HepG2 (cell line): ENCODE results near the gene OR52L1. TPM values are rescaled to one million over a fixed set of nuclear protein-coding genes. Genes with fewer than 3 reads are reported as not detected.

Source experiments
- ATAC-seq: fragments of 200-7000 bp; cut with Tn5 transposase; 3 replicates; pipeline ENCODE4 v1.9.1; 2020; ENCODE audit warnings: mild to moderate bottlenecking, moderate library complexity
- BruUV-seq: library from RNA; stranded (reverse); fragments of 400-500 nt; replicated peaks from 2 replicates; lab custom pipeline; 2021; lab: Mats Ljungman, UMichigan
- CTCF ChIA-PET: fragments of 300-600 bp; formaldehyde crosslinking; extraction: SDS; loops from one replicate; lab custom pipeline; 2021; ENCODE audit warnings: low total read pairs, inconsistent platforms, low intra/inter-chr PET ratio; lab: Yijun Ruan, JAX
- POLR2A ChIA-PET: fragments of 350-600 bp; sonication (Branson Sonifier 250); formaldehyde crosslinking; loops from one replicate; lab custom pipeline; 2020; ENCODE audit warnings: antibody characterized with exemption, inconsistent platforms; lab: Yijun Ruan, JAX
- DNase-seq: peaks from one replicate; pipeline ENCODE4 v3.0.0-alpha.2; 2015; ENCODE audit warnings: low spot score
- FAIRE-seq: peaks from 3 replicates; lab custom pipeline; 2011; peaks lifted over from hg19 to GRCh38; lab: Jason Lieb, UNC
- H2AFZ ChIP-seq: one replicate; pipeline ENCODE4 v1.6.1; 2011; ENCODE audit warnings: low read length, inconsistent platforms
- H3K27ac ChIP-seq: fragments of 300-600 bp; 3 replicates; pipeline ENCODE4 v1.8.0; 2011; ENCODE audit warnings: mixed run types, mild to moderate bottlenecking, mixed read lengths, low read length, inconsistent platforms; ENCODE audit not compliant: insufficient read depth; ENCODE audit errors: extremely low read length
- H3K27me3 ChIP-seq, 2 experiments: fragments of 200-600 bp in 1 of 2; 2 replicates in 1 of 2; 3 replicates in 1 of 2; pipeline versions ENCODE4 v1.6.0 to v1.8.0; 2011; ENCODE audit warnings: low read length in 2 of 2, mild to moderate bottlenecking in 2 of 2, moderate library complexity in 2 of 2, inconsistent platforms in 1 of 2; ENCODE audit not compliant: insufficient read depth in 2 of 2, control insufficient read depth in 1 of 2
- H3K36me3 ChIP-seq, 2 experiments: fragments of 200-600 bp in 1 of 2; replicated peaks in 1 of 2; 2 replicates in 1 of 2; 3 replicates in 1 of 2; pipeline versions ENCODE4 v1.5.1 to v1.8.0; 2011; ENCODE audit warnings: low read length in 2 of 2, inconsistent platforms in 1 of 2; ENCODE audit not compliant: insufficient read depth in 2 of 2, control insufficient read depth in 1 of 2
- H3K4me1 ChIP-seq: 2 replicates; pipeline ENCODE4 v1.5.1; 2012; ENCODE audit warnings: low read length, inconsistent platforms; ENCODE audit not compliant: insufficient read depth
- H3K4me2 ChIP-seq: 2 replicates; pipeline ENCODE4 v1.6.0; 2011; ENCODE audit warnings: low read depth, low read length, inconsistent platforms
- H3K4me3 ChIP-seq, 3 experiments: fragments of 200-600 bp in 1 of 3; sonication (generic), shearing (Covaris generic) in 1 of 3; replicated peaks in 1 of 3; 2 replicates each; pipeline ENCODE4 v1.5.1; 2011 to 2016; ENCODE audit warnings: low read length in 3 of 3, inconsistent platforms in 2 of 3, low read depth in 2 of 3, mild to moderate bottlenecking in 2 of 3, control low read depth in 1 of 3, mixed read lengths in 1 of 3; ENCODE audit not compliant: insufficient read depth in 1 of 3
- H3K79me2 ChIP-seq: one replicate; pipeline ENCODE4 v1.6.1; 2011; ENCODE audit warnings: low read length, inconsistent platforms; ENCODE audit not compliant: insufficient read depth
- H3K9ac ChIP-seq: 2 replicates; pipeline ENCODE4 v1.6.0; 2011; ENCODE audit warnings: mild to moderate bottlenecking, low read depth, low read length, inconsistent platforms; ENCODE audit not compliant: insufficient read depth
- H3K9me3 ChIP-seq: 2 replicates; pipeline ENCODE4 v1.5.1; 2012; ENCODE audit warnings: mild to moderate bottlenecking, low read length
- H4K20me1 ChIP-seq: 2 replicates; pipeline ENCODE4 v1.6.0; 2011; ENCODE audit warnings: inconsistent platforms, mild to moderate bottlenecking, low read length, moderate library complexity; ENCODE audit not compliant: insufficient read depth
- ATAD3A ChIP-seq: sonication (generic); formaldehyde crosslinking; IDR thresholded peaks from 2 replicates; pipeline ENCODE4 v1.4.0; 2020; ENCODE audit warnings: missing genetic modification reagents
- CBX5 ChIP-seq: sonication (generic); formaldehyde crosslinking; IDR thresholded peaks from 2 replicates; pipeline ENCODE4 v1.4.0; 2020; ENCODE audit warnings: missing genetic modification reagents, borderline replicate concordance
- ETV6 ChIP-seq: sonication (generic); formaldehyde crosslinking; conservative IDR thresholded peaks from 2 replicates; pipeline ENCODE4 v1.4.0; 2020; ENCODE audit warnings: missing genetic modification reagents
- GZF1 ChIP-seq: sonication (generic); formaldehyde crosslinking; IDR thresholded peaks from 2 replicates; pipeline ENCODE4 v1.5.1; 2020; ENCODE audit warnings: mild to moderate bottlenecking, missing genetic modification reagents
- SALL1 ChIP-seq: sonication (generic); formaldehyde crosslinking; IDR thresholded peaks from 2 replicates; pipeline ENCODE4 v1.8.0; 2022; ENCODE audit warnings: mild to moderate bottlenecking, missing genetic modification reagents
- SPEN ChIP-seq: sonication (generic); formaldehyde crosslinking; IDR thresholded peaks from 2 replicates; pipeline ENCODE4 v1.5.1; 2020; ENCODE audit warnings: low read depth, mild to moderate bottlenecking, missing genetic modification reagents
- ZFP36L2 ChIP-seq: sonication (generic); formaldehyde crosslinking; IDR thresholded peaks from 2 replicates; pipeline ENCODE4 v1.4.0; 2020; ENCODE audit warnings: missing genetic modification reagents
- ZGPAT ChIP-seq: IDR thresholded peaks from 2 replicates; pipeline ENCODE4 v1.6.1; 2016; ENCODE audit warnings: mild to moderate bottlenecking
- ZNF180 ChIP-seq: sonication (generic); formaldehyde crosslinking; IDR thresholded peaks from 2 replicates; pipeline ENCODE4 v1.4.0; 2020; ENCODE audit warnings: low read depth, missing genetic modification reagents, borderline replicate concordance
- ZNF30 ChIP-seq: sonication (generic); formaldehyde crosslinking; IDR thresholded peaks from 2 replicates; pipeline ENCODE4 v1.5.0; 2020; ENCODE audit warnings: mild to moderate bottlenecking, missing genetic modification reagents
- ZNF354B ChIP-seq: sonication (generic); formaldehyde crosslinking; IDR thresholded peaks from 2 replicates; pipeline ENCODE4 v1.8.0; 2022; ENCODE audit warnings: mild to moderate bottlenecking, missing genetic modification reagents
- ZNF496 ChIP-seq: sonication (generic); formaldehyde crosslinking; IDR thresholded peaks from 2 replicates; pipeline ENCODE4 v1.8.1; 2023; ENCODE audit warnings: mild to moderate bottlenecking, moderate library complexity, missing genetic modification reagents; ENCODE audit not compliant: insufficient replicate concordance
- ZNF510 ChIP-seq: sonication (generic); formaldehyde crosslinking; IDR thresholded peaks from 2 replicates; pipeline ENCODE4 v1.4.0; 2020; ENCODE audit warnings: low read depth, mild to moderate bottlenecking, missing genetic modification reagents
- ZNF549 ChIP-seq: sonication (generic); formaldehyde crosslinking; IDR thresholded peaks from 2 replicates; pipeline ENCODE4 v1.5.0; 2020; ENCODE audit warnings: missing genetic modification reagents
- ZNF776 ChIP-seq: sonication (generic); formaldehyde crosslinking; IDR thresholded peaks from 2 replicates; pipeline ENCODE4 v1.4.0; 2020; ENCODE audit warnings: mild to moderate bottlenecking, missing genetic modification reagents
- ZSCAN21 ChIP-seq: sonication (generic); formaldehyde crosslinking; IDR thresholded peaks from 2 replicates; pipeline ENCODE4 v1.8.0; 2022; ENCODE audit warnings: mild to moderate bottlenecking, missing genetic modification reagents, moderate library complexity, borderline replicate concordance
- in situ Hi-C: cut with HindIII; loops from 2 replicates; pipeline ENCODE4 v1.10.0; 2017; ENCODE audit warnings: low pct_unique_long_range_greater_than_20kb; ENCODE audit not compliant: extremely low pct_ligation_motif_present
- intact Hi-C: fragments of 100-400 bp; cut with micrococcal nuclease; formaldehyde crosslinking; loops from one replicate; pipeline ENCODE4 v1.10.0; 2022; ENCODE audit not compliant: unreplicated experiment
- polyA plus RNA-seq, 8 experiments: library from polyadenylated mRNA; depleted of rRNA in 3 of 8; stranded (reverse) in 7 of 8; unstranded in 1 of 8; fragments of >200 nt; fragmentation: Illumina TruSeq in 4 of 8; extraction: Trizol in 4 of 8; gene quantifications; 2 replicates each; pipeline versions ENCODE4 v1.2.1 to v1.2.3, GENCODE V29; 2011 to 2016; ENCODE audit warnings: low read depth in 4 of 8, missing spikeins in 1 of 8, mixed read lengths in 1 of 8; ENCODE audit not compliant: insufficient read depth in 1 of 8
- total RNA-seq, 5 experiments: library from RNA; depleted of rRNA; stranded (reverse); fragments of >200 nt; fragmentation: Illumina TruSeq; extraction: Trizol; gene quantifications; 2 replicates each; pipeline ENCODE4 v1.2.3, GENCODE V29; 2016; ENCODE audit warnings: low read depth in 1 of 5

OR52L1 gene
- total and polyA plus RNA-seq, 2 of the 13 experiments (the other 11 are each of a cell fraction or from before 2014, with no cell fraction given) = not detected

GRCh38 chr11:6006395-6006794, 19.6 kb upstream of the OR52L1 start:
- DNase-seq = no peak
- Histone ChIP-seq H3K79me2 (no peaks in the 10 kb centered on the region), H3K4me2 (no peak overlapping the region), H2AFZ (no peak overlapping the region), H3K36me3 (no peaks in the 10 kb centered on the region), H4K20me1 (no peaks in the 10 kb centered on the region), H3K9ac (no peak overlapping the region), H3K4me1 (no peaks in the 10 kb centered on the region), H3K27me3 (peaks cover 0 to 2% of the 10 kb centered on the region in 2 experiments; a peak in 1 of 5 replicates), H3K27ac (no peak overlapping the region), H3K9me3 (no peaks in the 10 kb centered on the region), H3K4me3 (no peak overlapping the region)
- ChIA-PET POLR2A (no interaction called here), CTCF (no interaction called here)
- BruUV-seq = no TSS peak
- no peak for TF ChIP-seq ZSCAN21 (CRISPR knock-in tag)
- no peak for TF ChIP-seq ETV6 (CRISPR knock-in tag)
- no peak for TF ChIP-seq CBX5 (CRISPR knock-in tag)
- TF ChIP-seq ATAD3A (CRISPR knock-in tag) = no peak
- TF ChIP-seq SPEN (CRISPR knock-in tag) = no peak
- TF ChIP-seq SALL1 (CRISPR knock-in tag) = no peak
- no peak for TF ChIP-seq GZF1 (CRISPR knock-in tag)
- no peak for TF ChIP-seq ZNF180 (CRISPR knock-in tag)
- TF ChIP-seq ZGPAT (CRISPR knock-in tag) = no peak
- TF ChIP-seq ZNF496 (CRISPR knock-in tag) = no peak
- TF ChIP-seq ZFP36L2 = no peak
- no peak for TF ChIP-seq ZNF549
- TF ChIP-seq ZNF354B (CRISPR knock-in tag) = no peak
- TF ChIP-seq ZNF776 (CRISPR knock-in tag) = no peak
- TF ChIP-seq ZNF30 (CRISPR knock-in tag) = no peak
- no peak for TF ChIP-seq ZNF510 (CRISPR knock-in tag)
- FAIRE-seq = no peak
- no peak for ATAC-seq
- in situ Hi-C loops (no loop called here), intact Hi-C loops (no loop called here)
